Neural progenitor cell (in vitro differentiated cells): Measurements from ENCODE around the gene SLC27A4.

Source experiments
- CTCF ChIP-seq: fragments of 200-600 bp; sonication (generic); IDR thresholded peaks from 2 replicates; pipeline ENCODE4 v1.5.1; 2017; ENCODE audit warnings: antibody characterized with exemption, mild to moderate bottlenecking
- EZH2phosphoT487 ChIP-seq: fragments of 200-600 bp; sonication (generic); IDR thresholded peaks from 2 replicates; pipeline ENCODE4 v1.6.1; 2017; ENCODE audit warnings: antibody characterized with exemption

GRCh38 chr9:128394379-128395168 lies 54.2 kb downstream of the SLC27A4 start:
- TF ChIP-seq CTCF (no peak), EZH2phosphoT487 (no peak)
